ENCODE measurements around the gene TPRX1. TPM values are rescaled to one million over a fixed set of nuclear protein-coding genes. Genes with fewer than 3 reads are reported as not detected.

TPRX1 gene
- total and polyA plus RNA-seq, 4 donors: not detected

GRCh38 chr19:47757617-47758442 lies 46.5 kb downstream of the TPRX1 start:
- Histone ChIP-seq H3K9ac (ENCODE audit: insufficient read depth in 1 of 2, low read length in 2 of 2) (no peak overlapping the region), H3K9me3 (ENCODE audit: control insufficient read depth in 4 of 4, insufficient read depth in 3 of 4, low read length in 3 of 4) (peaks cover 0 to 5% (median 0%) of the 10 kb centered on the region in 4 donors), H3K36me3 (ENCODE audit: control insufficient read depth in 4 of 4, insufficient read depth in 4 of 4, low read length in 4 of 4) (peaks cover 20 to 55% (median 35%) of the 10 kb centered on the region in 4 donors), H3K27me3 (ENCODE audit: control insufficient read depth in 3 of 3, insufficient read depth in 3 of 3, low read length in 2 of 3) (no peaks in the 10 kb centered on the region), H3K4me1 (ENCODE audit: control insufficient read depth in 5 of 5, insufficient read depth in 5 of 5, low read length in 5 of 5) (peaks cover 0 to under 1% (median 0%) of the 10 kb centered on the region in 5 donors), H3K27ac (ENCODE audit: low read depth in 1 of 2, low read length in 1 of 2) (no peak overlapping the region), H3K4me3 (no peak overlapping the region)
- WGBS, 2 donors: 83 to 84% methylated on average over 14 of the region's 14 CpGs
- no peak for DNase-seq
- no peak for ATAC-seq (ENCODE audit: insufficient read depth, low FRiP score)
- TF ChIP-seq CTCF (IDR thresholded peaks at IDR 0.05; ENCODE audit: control extremely low read depth, extremely low read depth): no peak

- H3K27me3 ChIP-seq (ENCODE audit: control insufficient read depth in 3 of 3, insufficient read depth in 3 of 3, low read length in 2 of 3): no peaks in the 10 kb centered on the region
- no peak overlapping the region for H3K4me3 ChIP-seq
- H3K9me3 ChIP-seq (ENCODE audit: control insufficient read depth in 4 of 4, insufficient read depth in 3 of 4, low read length in 3 of 4): peaks cover 0 to 5% (median 0%) of the 10 kb centered on the region in 4 donors
- WGBS, 2 donors: 93 to 94% methylated on average over 22 of the region's 22 CpGs
- no peak overlapping the region for H3K27ac ChIP-seq (ENCODE audit: low read depth in 1 of 2, low read length in 1 of 2)
- H3K9ac ChIP-seq (ENCODE audit: insufficient read depth in 1 of 2, low read length in 2 of 2): no peak overlapping the region
- TF ChIP-seq CTCF (IDR thresholded peaks at IDR 0.05; ENCODE audit: control extremely low read depth, extremely low read depth): no peak
- H3K4me1 ChIP-seq (ENCODE audit: control insufficient read depth in 5 of 5, insufficient read depth in 5 of 5, low read length in 5 of 5): no peaks in the 10 kb centered on the region
- ATAC-seq (ENCODE audit: insufficient read depth, low FRiP score): no peak
- no peak for DNase-seq
- H3K36me3 ChIP-seq (ENCODE audit: control insufficient read depth in 4 of 4, insufficient read depth in 4 of 4, low read length in 4 of 4): peaks cover 20 to 63% (median 37%) of the 10 kb centered on the region in 4 donors
Observed at GRCh38 chr19:47756953-47757608, 47.3 kb downstream of the TPRX1 start.

GRCh38 chr19:47756627-47756929 lies 47.8 kb downstream of the TPRX1 start:
- DNase-seq: no peak
- H3K27ac ChIP-seq (ENCODE audit: low read depth in 1 of 2, low read length in 1 of 2): no peak overlapping the region
- H3K36me3 ChIP-seq (ENCODE audit: control insufficient read depth in 4 of 4, insufficient read depth in 4 of 4, low read length in 4 of 4): peaks cover 20 to 65% (median 39%) of the 10 kb centered on the region in 4 donors
- no peaks in the 10 kb centered on the region for H3K4me1 ChIP-seq (ENCODE audit: control insufficient read depth in 5 of 5, insufficient read depth in 5 of 5, low read length in 5 of 5)
- no peak overlapping the region for H3K9ac ChIP-seq (ENCODE audit: insufficient read depth in 1 of 2, low read length in 2 of 2)
- no peak overlapping the region for H3K4me3 ChIP-seq
- no peak for TF ChIP-seq CTCF (IDR thresholded peaks at IDR 0.05; ENCODE audit: control extremely low read depth, extremely low read depth)
- 95% methylated on average over 12 of the region's 12 CpGs for WGBS, 2 donors
- H3K27me3 ChIP-seq (ENCODE audit: control insufficient read depth in 3 of 3, insufficient read depth in 3 of 3, low read length in 2 of 3): no peaks in the 10 kb centered on the region
- H3K9me3 ChIP-seq (ENCODE audit: control insufficient read depth in 4 of 4, insufficient read depth in 3 of 4, low read length in 3 of 4): peaks cover 0 to 5% (median 0%) of the 10 kb centered on the region in 4 donors
- ATAC-seq (ENCODE audit: insufficient read depth, low FRiP score): no peak

Measured in lung (tissue), 12 donors.